Lung (tissue), 12 donors: ENCODE results near the gene FN3K. TPM values are rescaled to one million over a fixed set of nuclear protein-coding genes. Genes with fewer than 3 reads are reported as not detected.

Experiments used
- ATAC-seq: fragments of 200-7000 bp; cut with Tn5 transposase; one replicate; pipeline ENCODE4 v1.9.1; 2020; ENCODE audit warnings: moderate number of reproducible peaks; ENCODE audit not compliant: insufficient read depth, low FRiP score
- DNase-seq, 3 donors: peaks; one replicate each; pipeline ENCODE4 v3.0.0-alpha.2; 2013 to 2017
- H3K27ac ChIP-seq, 2 donors: one replicate each; pipeline ENCODE4 v1.5.1; 2013; ENCODE audit warnings: mild to moderate bottlenecking in 2 of 2, moderate library complexity in 2 of 2, control low read depth in 1 of 2, inconsistent platforms in 1 of 2, low read depth in 1 of 2, low read length in 1 of 2
- H3K27me3 ChIP-seq, 3 donors: one replicate each; pipeline ENCODE4 v1.5.1; 2013; ENCODE audit warnings: low read length in 2 of 3; ENCODE audit not compliant: control insufficient read depth in 3 of 3, insufficient read depth in 3 of 3
- H3K36me3 ChIP-seq, 4 donors: one replicate each; pipeline ENCODE4 v1.5.1; 2013; ENCODE audit warnings: low read length in 4 of 4, mild to moderate bottlenecking in 1 of 4, moderate library complexity in 1 of 4; ENCODE audit not compliant: control insufficient read depth in 4 of 4, insufficient read depth in 4 of 4
- H3K4me1 ChIP-seq, 5 donors: one replicate each; pipeline ENCODE4 v1.5.1; 2013; ENCODE audit warnings: low read length in 5 of 5, mild to moderate bottlenecking in 2 of 5, moderate library complexity in 1 of 5; ENCODE audit not compliant: control insufficient read depth in 5 of 5, insufficient read depth in 5 of 5
- H3K4me3 ChIP-seq: one replicate; pipeline ENCODE4 v1.5.1; 2013; ENCODE audit warnings: mild to moderate bottlenecking, control low read depth, moderate library complexity
- H3K9ac ChIP-seq, 2 donors: one replicate each; pipeline ENCODE4 v1.5.1; 2013; ENCODE audit warnings: low read length in 2 of 2, control low read depth in 1 of 2; ENCODE audit not compliant: insufficient read depth in 1 of 2
- H3K9me3 ChIP-seq, 4 donors: one replicate each; pipeline ENCODE4 v1.5.1; 2013; ENCODE audit warnings: low read length in 3 of 4, mild to moderate bottlenecking in 1 of 4, moderate library complexity in 1 of 4; ENCODE audit not compliant: control insufficient read depth in 4 of 4, insufficient read depth in 3 of 4
- CTCF ChIP-seq: IDR thresholded peaks from 2 replicates; pipeline ENCODE4 v1.5.1; 2012; ENCODE audit warnings: mild to moderate bottlenecking; ENCODE audit errors: control extremely low read depth, extremely low read depth
- WGBS, 2 donors: extraction: QIAGEN DNeasy Blood & Tissue Kit; methylation state at CpG; one replicate each; pipeline ENCODE4 v1.1.7; 2013; 5-methylcytosine and 5-hydroxymethylcytosine counted together
- polyA plus RNA-seq, 2 donors: library from polyadenylated mRNA; stranded (reverse); fragments of 200-250 nt; gene quantifications; one replicate each; pipeline ENCODE4 v1.2.1, GENCODE V29; 2013
- total RNA-seq, 2 donors: library from RNA; depleted of rRNA in 1 of 2; stranded (reverse); fragments of >200 nt in 1 of 2; gene quantifications; one replicate each; pipeline ENCODE4 v1.2.1, GENCODE V29; 2014 to 2021
- donor health status: control.
- donor health status: control.
- donor health status: Bipolar disorder and iron deficiency.
- donor health status: healthy.
- donor health status: DM: yes; HTN: yes; CAD: no.

Gene FN3K
- total and polyA plus RNA-seq, 4 donors = 5.0 to 21.0 (median 16.4) TPM

DNA sequence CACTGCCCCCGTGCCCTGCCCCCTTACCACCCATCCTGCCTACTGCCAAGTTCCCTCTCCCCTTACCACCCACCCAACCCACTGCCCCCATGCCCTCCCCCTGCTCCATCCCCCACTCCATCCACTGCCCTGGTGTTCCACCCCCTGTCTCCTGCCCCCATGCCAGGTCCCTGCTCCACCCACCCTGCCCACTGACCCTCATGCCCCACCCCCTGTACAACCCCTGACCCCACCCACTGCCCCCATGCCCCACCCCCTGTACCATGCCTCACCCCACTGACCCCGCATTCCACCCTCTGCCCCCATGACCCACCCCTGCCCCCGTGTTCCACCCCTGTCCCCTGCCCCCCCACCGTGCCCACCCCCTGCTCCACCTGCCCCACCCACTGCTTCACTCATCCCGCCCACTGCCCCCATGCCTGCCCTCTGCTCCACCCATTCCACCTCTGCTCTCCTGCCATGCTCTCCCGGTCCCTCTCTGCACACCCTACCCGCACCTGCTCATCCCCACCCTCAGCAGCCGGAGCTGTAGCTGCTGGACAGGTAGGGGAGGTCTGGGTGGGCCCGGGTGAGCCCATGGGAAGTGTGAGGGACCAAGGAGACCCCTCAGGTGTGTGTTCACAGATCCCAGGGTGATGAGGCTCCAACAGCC is 26.3 kb upstream of the FN3K start:
- Histone ChIP-seq H3K4me1 (no peaks in the 10 kb centered on the region), H3K27me3 (no peaks in the 10 kb centered on the region), H3K27ac (no peak overlapping the region), H3K9me3 (peaks cover 0 to 3% (median 0%) of the 10 kb centered on the region in 4 donors), H3K9ac (no peak overlapping the region), H3K4me3 (no peak overlapping the region), H3K36me3 (no peaks in the 10 kb centered on the region)
- TF ChIP-seq CTCF = no peak
- no peak for ATAC-seq
- WGBS, 2 donors = 66 to 71% methylated on average over 8 to 9 of the region's 9 CpGs
- no peak for DNase-seq

DNA sequence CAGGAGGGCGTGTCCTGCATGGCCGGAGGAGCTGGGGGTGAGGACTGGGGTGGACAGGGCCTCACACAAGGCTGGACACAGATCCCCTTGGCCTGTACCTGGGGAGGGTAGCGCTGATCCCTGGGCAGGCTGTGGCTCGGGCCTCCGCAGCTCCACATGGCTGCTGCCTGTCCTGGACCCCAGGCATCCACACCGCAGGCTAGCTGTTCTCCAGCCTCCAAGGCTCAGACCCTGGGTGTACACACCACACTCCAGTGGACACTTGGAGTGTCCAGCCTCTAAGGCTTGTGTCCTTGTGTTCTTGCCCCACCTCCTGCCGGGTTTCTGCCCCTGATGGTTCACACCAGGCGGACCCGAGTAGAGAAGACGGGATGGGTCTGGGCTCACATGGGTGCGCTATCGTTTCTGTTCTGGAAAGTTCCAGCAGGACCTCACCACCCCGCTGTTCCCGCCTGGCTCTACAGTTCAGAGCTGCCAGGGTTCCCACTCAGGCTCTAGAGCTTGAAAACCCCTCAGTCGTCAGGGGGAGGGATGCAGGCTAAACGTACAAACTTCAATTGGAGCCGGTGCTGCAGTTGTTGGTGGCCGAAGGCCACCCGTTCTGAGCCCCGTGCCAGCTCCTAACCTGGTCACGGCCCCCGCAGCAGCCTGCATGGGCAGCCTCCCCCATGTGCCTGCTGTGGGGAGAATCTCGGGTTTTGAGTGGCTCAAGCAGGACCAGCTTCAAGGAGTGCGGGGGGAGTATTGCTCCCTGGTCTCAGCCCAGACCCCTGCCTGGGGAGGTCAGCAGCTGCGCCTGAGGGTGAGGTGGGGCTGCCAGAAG is 25.5 kb upstream of the FN3K start:
- TF ChIP-seq CTCF = no peak
- Histone ChIP-seq H3K4me3 (no peak overlapping the region), H3K9me3 (peaks cover 0 to 3% (median 0%) of the 10 kb centered on the region in 4 donors), H3K27me3 (no peaks in the 10 kb centered on the region), H3K4me1 (no peaks in the 10 kb centered on the region), H3K9ac (no peak overlapping the region), H3K36me3 (no peaks in the 10 kb centered on the region), H3K27ac (no peak overlapping the region)
- 86 to 91% methylated on average over 25 of the region's 25 CpGs for WGBS, 2 donors
- DNase-seq (no peak), ATAC-seq (no peak)

DNA sequence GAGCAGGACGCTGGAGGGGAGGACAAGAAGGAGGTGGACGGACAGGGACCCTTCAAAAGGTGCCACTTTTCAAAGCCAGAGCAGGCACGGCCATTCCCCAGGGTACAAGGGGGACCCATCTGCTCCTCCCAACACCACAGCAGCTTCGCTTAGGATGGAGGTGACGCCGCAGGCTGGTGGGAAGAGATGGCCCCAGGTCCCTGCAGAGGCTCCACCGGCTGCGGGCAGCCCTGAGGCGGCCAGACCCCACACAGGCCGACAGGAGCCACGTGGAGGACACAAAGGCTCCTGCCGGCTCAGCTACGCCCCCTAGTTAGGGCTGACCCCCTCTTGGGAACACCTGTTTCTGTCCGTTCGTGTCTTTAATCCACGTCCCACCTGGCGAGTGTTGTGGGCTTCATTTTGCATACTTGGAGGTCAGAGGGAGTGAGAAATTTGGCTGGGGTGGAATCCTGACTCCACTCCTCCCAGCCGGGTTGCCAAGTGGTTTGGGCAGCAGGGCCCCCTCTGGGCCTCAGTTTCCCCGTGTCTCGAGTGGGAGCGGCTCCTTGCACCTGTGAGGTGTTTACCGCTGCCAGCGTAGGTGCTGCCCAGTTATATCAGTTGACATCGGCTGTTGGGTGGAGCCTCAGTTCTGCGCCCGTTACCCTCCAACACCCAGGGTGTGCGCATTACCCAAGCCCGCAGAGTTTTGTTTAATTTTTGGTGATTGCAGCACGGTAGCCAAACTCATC is 24.7 kb upstream of the FN3K start:
- H3K9me3 ChIP-seq = peaks cover 0 to 3% (median 0%) of the 10 kb centered on the region in 4 donors
- H3K36me3 ChIP-seq = no peaks in the 10 kb centered on the region
- no peak overlapping the region for H3K27ac ChIP-seq
- H3K27me3 ChIP-seq = no peaks in the 10 kb centered on the region
- no peak overlapping the region for H3K4me3 ChIP-seq
- no peak overlapping the region for H3K9ac ChIP-seq
- TF ChIP-seq CTCF = no peak
- H3K4me1 ChIP-seq = peaks cover 0 to 1% (median 0%) of the 10 kb centered on the region in 5 donors
- no peak for ATAC-seq
- DNase-seq = no peak
- 73 to 77% methylated on average over 29 of the region's 29 CpGs for whole genome bisulfite sequencing, 2 donors
